A549 (cell line): ENCODE data around the gene ITSN2. TPM values are rescaled to one million over a fixed set of nuclear protein-coding genes. Genes with fewer than 3 reads are reported as not detected.

Source experiments
- ATAC-seq, 2 experiments: fragments of 200-7000 bp in 1 of 2; fragments of >200 bp in 1 of 2; cut with Nextera tagmentation in 1 of 2; cut with Tn5 transposase in 1 of 2; 3 replicates each; pipeline versions ENCODE4 v1.8.0 to v1.9.1; 2018 to 2020; ENCODE audit warnings: mild to moderate bottlenecking in 1 of 2, moderate library complexity in 1 of 2
- CTCF ChIA-PET: fragments of 300-600 bp; sonication (Branson Sonifier 250); formaldehyde crosslinking; extraction: SDS; loops from one replicate; lab custom pipeline; 2021; ENCODE audit warnings: antibody characterized with exemption, inconsistent platforms; lab: Yijun Ruan, JAX
- POLR2A ChIA-PET: fragments of 350-600 bp; formaldehyde crosslinking; extraction: SDS; loops from one replicate; lab custom pipeline; 2021; ENCODE audit warnings: antibody characterized with exemption, inconsistent platforms; lab: Yijun Ruan, JAX
- DNase-seq, 2 experiments: peaks; one replicate each; pipeline versions ENCODE4 v3.0.0 to v3.0.0-alpha.2; 2011 to 2016; ENCODE audit warnings: low read depth in 1 of 2, low spot score in 1 of 2
- FAIRE-seq: peaks from 2 replicates; lab custom pipeline; 2011; peaks lifted over from hg19 to GRCh38; lab: Jason Lieb, UNC
- H3K27ac ChIP-seq, 2 experiments: fragments of >200 bp; sonication (Bioruptor Twin); formaldehyde crosslinking; 3 replicates each; pipeline ENCODE4 v1.5.1; 2016 to 2017
- H3K4me1 ChIP-seq: fragments of >200 bp; sonication (Bioruptor Twin); formaldehyde crosslinking; 3 replicates; pipeline ENCODE4 v1.6.1; 2016
- H3K4me2 ChIP-seq: fragments of >200 bp; sonication (Bioruptor Twin); formaldehyde crosslinking; 3 replicates; pipeline ENCODE4 v1.6.1; 2016
- H3K4me3 ChIP-seq: fragments of >200 bp; sonication (Bioruptor Twin); formaldehyde crosslinking; 3 replicates; pipeline ENCODE4 v1.5.1; 2016
- H3K9me3 ChIP-seq: fragments of >200 bp; sonication (Bioruptor Twin); formaldehyde crosslinking; 3 replicates; pipeline ENCODE4 v1.6.1; 2016
- BHLHE40 ChIP-seq: IDR thresholded peaks from 2 replicates; pipeline ENCODE4 v1.6.1; 2012; ENCODE audit warnings: low read depth, low read length, inconsistent platforms
- CBX2 ChIP-seq: fragments of 200-600 bp; sonication (generic); IDR thresholded peaks from 2 replicates; pipeline ENCODE4 v1.6.1; 2016; ENCODE audit warnings: low read depth, mild to moderate bottlenecking, borderline replicate concordance
- CEBPB ChIP-seq, 2 experiments: fragments of >200 bp in 1 of 2; sonication (Bioruptor Twin) in 1 of 2; formaldehyde crosslinking in 1 of 2; IDR thresholded peaks; 2 replicates each; pipeline ENCODE4 v1.6.1; 2012 to 2016
- CHD4 ChIP-seq: fragments of 200-600 bp; sonication (generic); IDR thresholded peaks from 2 replicates; pipeline ENCODE4 v1.6.1; 2016; ENCODE audit warnings: antibody characterized with exemption, mild to moderate bottlenecking, borderline replicate concordance
- CTCF ChIP-seq: fragments of >200 bp; sonication (Bioruptor Twin); formaldehyde crosslinking; IDR thresholded peaks from 3 replicates; pipeline ENCODE4 v1.5.1; 2016
- EP300 ChIP-seq, 2 experiments: fragments of >200 bp; sonication (Bioruptor Twin); formaldehyde crosslinking; IDR thresholded peaks; 2 replicates in 1 of 2; 3 replicates in 1 of 2; pipeline ENCODE4 v1.6.1; 2016 to 2017
- ESRRA ChIP-seq: fragments of 150-350 bp; IDR thresholded peaks from 2 replicates; pipeline ENCODE4 v1.6.1; 2014; ENCODE audit warnings: mild to moderate bottlenecking, low read length, borderline replicate concordance
- FOSB ChIP-seq: fragments of 250-450 bp; sonication (Bioruptor Pico); IDR thresholded peaks from 2 replicates; pipeline ENCODE4 v1.5.0; 2020; ENCODE audit warnings: mild to moderate bottlenecking, moderate library complexity
- FOSL2 ChIP-seq, 2 experiments: fragments of 450-650 bp in 1 of 2; fragments of >200 bp in 1 of 2; sonication (Bioruptor Twin) in 1 of 2; formaldehyde crosslinking; IDR thresholded peaks; 2 replicates each; pipeline versions ENCODE4 v1.5.0 to v1.6.1; 2016 to 2020; ENCODE audit warnings: mild to moderate bottlenecking in 1 of 2, moderate library complexity in 1 of 2
- FOXS1 ChIP-seq: fragments of 250-450 bp; sonication (Bioruptor Pico); IDR thresholded peaks from 2 replicates; pipeline ENCODE4 v1.5.0; 2020; ENCODE audit warnings: mild to moderate bottlenecking, moderate library complexity
- HMGXB4 ChIP-seq: fragments of 250-450 bp; sonication (Bioruptor Pico); IDR thresholded peaks from 2 replicates; pipeline ENCODE4 v1.5.0; 2021; ENCODE audit warnings: mild to moderate bottlenecking, moderate library complexity, borderline replicate concordance
- HOXA7 ChIP-seq: fragments of 250-450 bp; sonication (Bioruptor Pico); IDR thresholded peaks from 2 replicates; pipeline ENCODE4 v1.5.0; 2020; ENCODE audit warnings: mild to moderate bottlenecking, moderate library complexity
- JUNB ChIP-seq: fragments of >200 bp; sonication (Bioruptor Twin); formaldehyde crosslinking; IDR thresholded peaks from 2 replicates; pipeline ENCODE4 v1.6.1; 2016
- MAFK ChIP-seq: fragments of 450-650 bp; IDR thresholded peaks from 2 replicates; pipeline ENCODE4 v1.6.1; 2014; ENCODE audit not compliant: partially characterized antibody
- MAZ ChIP-seq: fragments of 150-350 bp; IDR thresholded peaks from 2 replicates; pipeline ENCODE4 v1.6.1; 2014; ENCODE audit warnings: antibody characterized with exemption, low read depth, low read length, borderline replicate concordance
- MYC ChIP-seq: IDR thresholded peaks from 2 replicates; pipeline ENCODE4 v1.6.1; 2012; ENCODE audit warnings: mild to moderate bottlenecking, inconsistent platforms, low read length, improper control_type of control experiment, borderline replicate concordance
- NFE2L2 ChIP-seq: fragments of 150-350 bp; conservative IDR thresholded peaks from 2 replicates; pipeline ENCODE4 v1.6.1; 2014; ENCODE audit warnings: low read length
- NPAS2 ChIP-seq: fragments of 250-450 bp; sonication (Bioruptor Pico); IDR thresholded peaks from 2 replicates; pipeline ENCODE4 v1.8.0; 2022; ENCODE audit warnings: mild to moderate bottlenecking, moderate library complexity, borderline replicate concordance
- POLR2AphosphoS2 ChIP-seq: conservative IDR thresholded peaks from 2 replicates; pipeline ENCODE4 v1.6.1; 2012; ENCODE audit warnings: low read length, improper control_type of control experiment, inconsistent platforms
- RARB ChIP-seq: fragments of 250-450 bp; sonication (Bioruptor Pico); IDR thresholded peaks from 2 replicates; pipeline ENCODE4 v1.8.0; 2021; ENCODE audit warnings: mild to moderate bottlenecking, moderate library complexity
- RCOR1 ChIP-seq: fragments of 150-350 bp; IDR thresholded peaks from 2 replicates; pipeline ENCODE4 v1.6.1; 2014; ENCODE audit warnings: antibody characterized with exemption, low read length, low read depth
- REST ChIP-seq: fragments of 200-600 bp; sonication (generic); IDR thresholded peaks from 2 replicates; pipeline ENCODE4 v1.6.1; 2016; ENCODE audit warnings: antibody characterized with exemption, mild to moderate bottlenecking, moderate library complexity
- RFX5 ChIP-seq: fragments of 450-650 bp; IDR thresholded peaks from 2 replicates; pipeline ENCODE4 v1.7.1; 2014; ENCODE audit warnings: antibody characterized with exemption, mild to moderate bottlenecking, moderate library complexity
- RNF2 ChIP-seq: fragments of 200-600 bp; sonication (generic); IDR thresholded peaks from 2 replicates; pipeline ENCODE4 v1.6.1; 2016; ENCODE audit warnings: low read depth, mild to moderate bottlenecking, antibody characterized with exemption, moderate library complexity, borderline replicate concordance
- SMC3 ChIP-seq: fragments of >200 bp; sonication (Bioruptor Twin); formaldehyde crosslinking; IDR thresholded peaks from 3 replicates; pipeline ENCODE4 v1.6.1; 2018; ENCODE audit warnings: inconsistent platforms
- SREBF2 ChIP-seq: fragments of 450-650 bp; IDR thresholded peaks from 2 replicates; pipeline ENCODE4 v1.6.1; 2014; ENCODE audit warnings: mild to moderate bottlenecking, moderate library complexity
- TP53 ChIP-seq: fragments of 250-450 bp; sonication (Bioruptor Pico); IDR thresholded peaks from 2 replicates; pipeline ENCODE4 v1.5.0; 2021; ENCODE audit warnings: mild to moderate bottlenecking, moderate library complexity
- ZC3H11A ChIP-seq: fragments of 450-650 bp; IDR thresholded peaks from 2 replicates; pipeline ENCODE4 v1.6.1; 2014; ENCODE audit warnings: antibody characterized with exemption, mild to moderate bottlenecking
- WGBS: methylation state at CpG from one replicate; pipeline ENCODE4 v1.1.6; 2017; ENCODE audit errors: missing lambda C conversion rate; 5-methylcytosine and 5-hydroxymethylcytosine counted together
- polyA plus RNA-seq, 4 experiments: library from polyadenylated mRNA; depleted of rRNA in 3 of 4; stranded (reverse); fragments of >200 nt; fragmentation: RNase III in 1 of 4; extraction: RNeasy Plus Mini Kit Qiagen cat#74134 plus additional on column Dnase treatment in 1 of 4; gene quantifications; 2 replicates in 3 of 4; 3 replicates in 1 of 4; pipeline ENCODE4 v1.2.3, GENCODE V29; 2011 to 2017

The ITSN2 gene
- polyA plus RNA-seq, 2 of the 4 experiments (the other 2 are of a cell fraction) = 19.8 to 48.3 TPM

GRCh38 chr2:24274809-24275208, 85.5 kb downstream of the ITSN2 start:
- ATAC-seq = no peak
- Histone ChIP-seq H3K4me2 (no peak overlapping the region), H3K4me1 (peaks cover 12% of the 10 kb centered on the region; the same call in 2 of the 3 replicates), H3K9me3 (no peaks in the 10 kb centered on the region), H3K27ac (no peak overlapping the region), H3K4me3 (no peak overlapping the region)
- POLR2A ChIA-PET = no interaction called here
- no peak for TF ChIP-seq RCOR1
- no peak for TF ChIP-seq RARB (CRISPR knock-in tag)
- TF ChIP-seq POLR2AphosphoS2 = no peak
- no peak for TF ChIP-seq EP300 (IDR thresholded peaks at IDR 0.05)
- no peak for TF ChIP-seq SMC3
- no peak for TF ChIP-seq BHLHE40
- no peak for DNase-seq
- CTCF ChIA-PET = no interaction called here
- FAIRE-seq = no peak

- POLR2A ChIA-PET = no interaction called here
- Histone ChIP-seq H3K4me3 (no peak overlapping the region), H3K9me3 (no peaks in the 10 kb centered on the region), H3K4me1 (peaks cover 24% of the 10 kb centered on the region), H3K27ac (no peak overlapping the region), H3K4me2 (no peak overlapping the region)
- WGBS = 92% methylated on average over 2 of the region's 2 CpGs
- CTCF ChIA-PET = interaction anchor here (0.5 to 0.6 kb wide), 2 partner anchors 11 to 111 kb away, joined by 3 read pairs; no protein-coding TSS in a partner anchor
- no peak for DNase-seq
- no peak for FAIRE-seq
- ATAC-seq = no peak
- TF ChIP-seq NFE2L2 (no peak), HOXA7 (CRISPR knock-in tag) (no peak), ZC3H11A (no peak), CBX2 (no peak)
Observed at GRCh38 chr2:24273598-24273997, 86.7 kb downstream of the ITSN2 start.

- FAIRE-seq (no peak), DNase-seq (no peak), ATAC-seq (no peak)
- H3K9me3 ChIP-seq = no peaks in the 10 kb centered on the region
- peaks cover 24% of the 10 kb centered on the region for H3K4me1 ChIP-seq
- H3K4me3 ChIP-seq = no peak overlapping the region
- H3K4me2 ChIP-seq = no peak overlapping the region
- TF ChIP-seq RNF2 (no peak), CTCF (no peak), CEBPB (IDR thresholded peaks at IDR 0.05) (no peak), HMGXB4 (no peak), CHD4 (no peak), JUNB (no peak), EP300 (IDR thresholded peaks at IDR 0.05) (no peak), MAFK (no peak), MYC (no peak), TP53 (CRISPR knock-in tag) (no peak), RFX5 (no peak), SREBF2 (no peak), FOXS1 (no peak), FOSB (CRISPR knock-in tag) (no peak), REST (no peak), ESRRA (no peak), NPAS2 (CRISPR knock-in tag) (no peak), FOSL2 (IDR thresholded peaks at IDR 0.05) (no peak), FOSL2 (CRISPR knock-in tag; IDR thresholded peaks at IDR 0.05) (no peak), MAZ (no peak)
- POLR2A ChIA-PET = no interaction called here
- no peak overlapping the region for H3K27ac ChIP-seq
- 79% methylated on average over 2 of the region's 2 CpGs for WGBS
- CTCF ChIA-PET = interaction anchor here (0.6 kb wide), 2 partner anchors 12 to 157 kb away, joined by 3 read pairs; no protein-coding TSS in a partner anchor
Observed at GRCh38 chr2:24272907-24273306, 87.4 kb downstream of the ITSN2 start.
